Activated CD4-positive, alpha-beta T cell treated with anti-CD3 and anti-CD28 coated beads, Interleukin-2, amount 10 ng/mL, durations not matched to agents 7 days and 5 days (primary cell): Measurements from ENCODE around the gene TAGLN2. TPM values are rescaled to one million over a fixed set of nuclear protein-coding genes. Genes with fewer than 3 reads are reported as not detected.

Source experiments
- CTCF ChIA-PET: fragments of 350-600 bp; sonication (Branson Sonifier 250); formaldehyde crosslinking; loops from one replicate; lab custom pipeline; 2021; ENCODE audit warnings: antibody characterized with exemption; lab: Charles Lee
- POLR2A ChIA-PET: fragments of 350-600 bp; sonication (Branson Sonifier 250); formaldehyde crosslinking; loops from one replicate; lab custom pipeline; 2021; ENCODE audit warnings: antibody characterized with exemption; lab: Charles Lee
- DNase-seq: peaks from one replicate; pipeline ENCODE4 v3.0.0-alpha.2; 2020
- H3K27ac Mint-ChIP-seq: one replicate; pipeline ENCODE4 v1.8.0; 2021; ENCODE audit warnings: mild to moderate bottlenecking, moderate library complexity, mixed read lengths
- H3K27me3 Mint-ChIP-seq: one replicate; pipeline ENCODE4 v1.8.0; 2021; ENCODE audit warnings: mixed read lengths
- H3K36me3 Mint-ChIP-seq: one replicate; pipeline ENCODE4 v1.8.0; 2021; ENCODE audit warnings: low read depth, mixed read lengths
- H3K4me1 Mint-ChIP-seq: one replicate; pipeline ENCODE4 v1.8.0; 2021; ENCODE audit warnings: mixed read lengths
- H3K4me3 Mint-ChIP-seq: one replicate; pipeline ENCODE4 v1.8.0; 2021; ENCODE audit warnings: mild to moderate bottlenecking, moderate library complexity, mixed read lengths
- H3K9me3 Mint-ChIP-seq: one replicate; pipeline ENCODE4 v1.8.0; 2021; ENCODE audit warnings: mixed read lengths
- total RNA-seq, 2 experiments: library from RNA; stranded (reverse); gene quantifications; one replicate each; pipeline ENCODE4 v1.2.3, GENCODE V29; 2021

TAGLN2 gene
- total RNA-seq, 2 experiments from 2014 or later: 429 to 461 TPM

DNA sequence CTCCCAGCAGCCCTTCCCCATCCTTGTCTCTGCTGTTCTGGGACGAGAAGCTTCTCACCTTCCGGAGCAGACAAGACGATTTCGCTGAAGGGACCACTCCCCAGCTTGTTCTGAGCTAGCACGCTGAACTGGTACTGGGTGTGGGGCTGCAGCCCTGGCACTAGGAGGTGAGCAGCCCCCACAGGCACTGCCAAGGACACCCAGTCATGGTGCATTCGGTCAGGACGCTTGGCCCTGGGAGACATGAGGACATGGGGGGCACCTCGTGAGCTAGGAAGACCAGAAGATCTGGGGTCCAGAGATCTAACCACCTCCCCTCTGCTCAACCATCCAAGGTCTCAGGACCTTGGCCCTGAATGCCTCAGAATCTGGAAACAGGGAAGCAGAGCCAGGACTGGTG, 5.3 kb upstream of the TAGLN2 start:
- POLR2A ChIA-PET: no interaction called here
- no peaks in the 10 kb centered on the region for H3K36me3 Mint-ChIP-seq

DNA sequence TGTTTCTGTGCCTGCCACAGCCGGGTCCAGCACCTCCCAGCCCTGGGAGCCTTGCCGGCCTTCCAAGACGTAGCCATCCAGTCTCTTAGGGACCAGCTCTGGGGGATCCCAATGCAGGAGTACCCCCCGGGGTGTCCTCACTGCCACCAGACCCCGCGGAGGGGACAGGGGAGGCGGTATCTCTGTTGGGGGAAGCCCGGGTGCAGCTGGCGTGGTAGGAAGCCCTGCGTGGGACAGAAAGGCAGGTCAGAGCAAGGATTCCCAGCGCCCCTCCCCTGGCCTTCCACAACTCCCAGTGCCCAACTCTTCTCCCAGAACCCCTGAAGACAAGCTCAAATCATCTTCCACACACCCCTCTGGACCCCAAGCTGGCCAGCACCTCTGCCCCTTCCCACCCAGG, 4.9 kb upstream of the TAGLN2 start:
- CTCF ChIA-PET: interaction anchor here (1.5 kb wide), 1 partner anchor 77 kb away, joined by 5 read pairs; no protein-coding TSS in a partner anchor
- no peak for DNase-seq
- Mint-ChIP-seq H3K27me3 (peaks cover 4% of the 10 kb centered on the region), H3K9me3 (no peaks in the 10 kb centered on the region), H3K4me3 (no peak overlapping the region), H3K36me3 (peaks cover 2% of the 10 kb centered on the region), H3K27ac (no peak overlapping the region), H3K4me1 (peaks cover 13% of the 10 kb centered on the region)
- POLR2A ChIA-PET: no interaction called here

More for the DNA sequence above, 5.3 kb upstream of the TAGLN2 start:
- Mint-ChIP-seq H3K4me3 (no peak overlapping the region), H3K4me1 (peaks cover 10% of the 10 kb centered on the region), H3K27me3 (peaks cover 4% of the 10 kb centered on the region), H3K27ac (no peak overlapping the region), H3K9me3 (no peaks in the 10 kb centered on the region)
- DNase-seq: no peak
- CTCF ChIA-PET: interaction anchor here (1.5 kb wide), 1 partner anchor 76 kb away, joined by 5 read pairs; no protein-coding TSS in a partner anchor

DNA sequence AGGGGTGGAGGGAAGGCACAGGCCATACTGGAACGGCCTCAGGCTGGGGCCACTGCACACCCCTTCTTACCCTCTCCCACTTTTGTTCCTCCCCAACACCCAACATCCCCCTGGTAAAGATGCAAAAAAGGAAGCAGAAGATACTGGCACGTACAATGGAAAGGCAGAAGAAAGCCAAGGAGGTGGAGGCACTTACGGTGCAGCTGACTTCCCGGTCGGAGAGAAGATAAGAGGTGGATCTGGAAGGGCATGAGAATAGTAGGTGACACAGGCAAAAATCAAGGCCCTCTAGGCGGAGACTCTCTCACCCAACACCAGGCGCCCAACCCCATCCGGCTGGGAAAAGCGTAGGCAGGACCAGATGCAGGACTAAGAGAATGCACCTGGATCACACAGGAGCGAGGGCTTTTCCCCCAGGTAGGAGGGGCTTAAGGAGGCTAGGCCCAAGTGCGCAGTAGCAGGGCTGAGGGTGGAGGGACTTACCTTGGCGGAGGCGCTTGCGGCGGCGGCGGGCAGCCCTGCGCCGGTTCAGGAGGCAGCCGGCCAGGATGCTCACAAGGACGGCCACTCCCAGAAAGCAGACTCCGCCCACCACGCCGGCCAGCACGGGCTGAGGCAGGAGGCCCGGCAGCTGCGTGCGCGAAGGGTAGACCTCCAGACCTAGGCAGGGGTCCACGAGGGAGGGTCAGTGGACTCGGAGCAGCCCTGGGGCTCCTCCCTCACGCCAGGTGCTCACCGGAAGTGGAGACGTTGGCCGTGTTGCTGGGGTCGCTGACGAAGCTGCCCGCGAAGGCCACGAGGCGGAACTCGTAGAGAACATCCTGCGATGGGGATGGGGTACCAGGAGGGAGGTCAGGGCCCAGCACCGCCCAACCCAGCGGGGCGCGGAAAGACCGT, 4.1 kb upstream of the TAGLN2 start:
- no peak overlapping the region for H3K27ac Mint-ChIP-seq
- H3K4me1 Mint-ChIP-seq: peaks cover 13% of the 10 kb centered on the region
- H3K36me3 Mint-ChIP-seq: peaks cover 2% of the 10 kb centered on the region
- POLR2A ChIA-PET: no interaction called here
- CTCF ChIA-PET: interaction anchor here (1.5 kb wide), 1 partner anchor 78 kb away, joined by 5 read pairs; no protein-coding TSS in a partner anchor
- no peak overlapping the region for H3K4me3 Mint-ChIP-seq
- H3K9me3 Mint-ChIP-seq: no peaks in the 10 kb centered on the region
- no peak for DNase-seq
- H3K27me3 Mint-ChIP-seq: no peaks in the 10 kb centered on the region

DNA sequence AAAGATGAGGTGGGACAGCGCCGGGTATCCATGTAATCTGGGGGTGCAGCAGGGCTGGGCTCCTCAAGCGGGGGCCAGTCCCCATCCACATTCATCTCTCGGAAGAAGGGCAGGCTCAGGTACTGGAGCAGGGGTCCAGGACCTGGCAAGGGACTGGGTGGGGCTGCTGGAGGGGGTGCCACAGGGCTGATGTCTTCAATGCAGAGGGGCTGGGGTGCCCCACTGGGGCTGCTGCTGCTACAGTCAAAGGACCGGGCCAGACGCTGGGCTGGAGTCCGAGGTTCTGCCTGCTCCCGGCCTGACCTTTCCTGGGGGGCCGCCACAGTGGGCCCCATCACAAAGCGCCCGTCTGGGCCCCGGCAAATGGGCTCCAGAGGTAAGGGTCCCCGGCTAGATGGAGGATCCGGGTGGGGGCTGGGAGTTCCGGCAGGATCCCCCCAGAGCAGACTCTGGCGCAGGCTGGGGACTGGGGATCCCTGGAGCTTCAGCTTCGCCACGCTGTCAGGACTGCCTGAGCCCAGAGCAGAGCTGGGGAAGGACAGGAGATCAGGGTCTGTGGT, 3.3 kb upstream of the TAGLN2 start:
- CTCF ChIA-PET: no interaction called here
- peaks cover 7% of the 10 kb centered on the region for H3K36me3 Mint-ChIP-seq

DNA sequence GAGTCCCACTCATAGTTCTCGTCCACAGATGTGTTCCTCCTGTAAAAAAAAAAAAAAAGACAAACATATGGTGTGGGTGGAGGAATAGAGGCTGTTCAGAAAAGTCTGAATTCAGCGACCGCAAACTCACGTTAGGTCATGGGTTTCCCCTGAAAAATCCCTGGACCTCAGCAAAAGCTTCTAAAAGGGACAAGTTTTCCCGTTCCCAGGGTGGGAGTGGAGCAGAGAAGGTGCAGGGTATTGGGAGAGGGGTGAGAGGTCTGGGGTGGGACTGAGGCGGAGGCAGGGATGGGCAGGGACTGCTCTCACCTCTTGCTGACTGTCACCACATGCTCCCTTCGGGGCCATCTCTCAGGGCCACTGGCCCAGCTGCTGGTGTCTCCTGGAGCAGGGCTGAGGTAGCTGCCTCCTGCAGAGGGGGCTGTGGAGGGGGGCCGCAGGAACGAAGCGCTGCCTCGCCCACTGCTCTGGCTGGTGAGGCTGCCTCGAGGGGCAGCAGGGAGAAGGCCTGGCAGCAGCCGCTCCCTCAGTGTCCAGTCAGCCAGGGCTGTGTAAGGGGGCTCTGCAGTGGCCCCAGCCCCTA, 2.6 kb upstream of the TAGLN2 start:
- DNase-seq: no peak
- CTCF ChIA-PET: interaction anchor here (0.7 to 1.0 kb wide), 2 partner anchors 12 to 105 kb away, joined by 3 to 4 read pairs; no protein-coding TSS in a partner anchor
- H3K4me3 Mint-ChIP-seq: no peak overlapping the region
- H3K9me3 Mint-ChIP-seq: no peaks in the 10 kb centered on the region
- POLR2A ChIA-PET: no interaction called here
- no peak overlapping the region for H3K27ac Mint-ChIP-seq
- H3K4me1 Mint-ChIP-seq: peaks cover 17% of the 10 kb centered on the region
- H3K27me3 Mint-ChIP-seq: no peaks in the 10 kb centered on the region
- peaks cover 12% of the 10 kb centered on the region for H3K36me3 Mint-ChIP-seq

More for the DNA sequence above, 3.3 kb upstream of the TAGLN2 start:
- peaks cover 13% of the 10 kb centered on the region for H3K4me1 Mint-ChIP-seq
- no peak overlapping the region for H3K4me3 Mint-ChIP-seq
- no peak for DNase-seq
- POLR2A ChIA-PET: no interaction called here
- H3K27ac Mint-ChIP-seq: no peak overlapping the region
- H3K27me3 Mint-ChIP-seq: no peaks in the 10 kb centered on the region
- no peaks in the 10 kb centered on the region for H3K9me3 Mint-ChIP-seq

DNA sequence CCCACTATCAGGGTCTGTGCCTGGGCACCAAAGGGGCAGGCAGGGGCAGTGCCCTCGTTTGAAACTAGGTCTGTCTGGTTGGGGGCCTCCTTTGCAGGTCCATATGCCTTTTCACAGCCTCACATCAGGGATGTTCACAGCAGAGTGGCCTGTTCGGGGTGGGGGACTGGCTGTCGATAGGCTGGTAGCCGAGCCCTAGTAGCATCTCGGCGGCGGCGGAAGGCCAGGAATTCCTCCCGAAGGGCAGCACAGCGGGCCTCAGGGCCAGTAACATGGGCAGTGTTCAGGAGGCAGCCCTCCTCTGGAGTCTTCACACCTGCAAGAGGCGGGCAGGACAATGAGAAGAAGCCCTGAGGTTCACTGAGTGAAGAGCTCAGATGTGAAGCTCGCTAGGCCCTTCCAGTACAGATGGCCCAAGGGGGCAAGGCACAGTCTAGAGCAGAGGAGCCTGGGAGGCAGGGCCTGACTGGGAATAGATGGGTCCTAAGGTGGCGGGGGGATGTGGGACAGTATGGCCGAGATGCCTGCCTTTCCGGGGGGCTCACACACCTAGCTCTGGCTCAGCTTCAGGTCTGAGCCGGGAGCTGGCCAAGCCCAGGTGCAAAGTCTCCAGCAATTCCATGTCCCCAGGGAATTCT, 2.0 kb upstream of the TAGLN2 start:
- H3K9me3 Mint-ChIP-seq: no peaks in the 10 kb centered on the region
- H3K4me1 Mint-ChIP-seq: peaks cover 21% of the 10 kb centered on the region
- H3K4me3 Mint-ChIP-seq: no peak overlapping the region
- no peak for DNase-seq
- H3K27me3 Mint-ChIP-seq: no peaks in the 10 kb centered on the region
- peaks cover 14% of the 10 kb centered on the region for H3K36me3 Mint-ChIP-seq
- peak overlapping the region; percentile 39 for H3K27ac Mint-ChIP-seq
- POLR2A ChIA-PET: no interaction called here
- CTCF ChIA-PET: interaction anchor here (0.7 to 1.0 kb wide), 2 partner anchors 12 to 105 kb away, joined by 3 to 4 read pairs; no protein-coding TSS in a partner anchor

DNA sequence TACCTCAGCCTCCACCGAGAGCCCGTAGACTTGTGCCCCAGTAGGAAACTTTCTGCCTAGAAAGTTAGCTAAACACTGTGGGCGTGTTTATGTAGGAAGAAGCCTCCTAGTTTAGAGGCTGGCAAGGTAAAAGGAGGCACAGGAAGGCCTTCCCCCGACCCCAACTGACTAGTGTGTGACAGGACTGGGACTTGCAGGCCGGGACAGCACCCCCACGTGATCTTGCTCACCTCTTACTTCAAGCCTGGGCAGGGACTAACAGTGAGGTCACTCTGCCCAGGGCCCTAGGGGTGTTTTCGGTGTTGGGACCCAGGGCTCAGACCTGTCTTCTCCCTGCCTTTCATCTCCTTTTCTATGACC, 392 bp upstream of the TAGLN2 start:
- ChIA-PET CTCF (interaction anchor here (1.0 to 2.3 kb wide), 3 partner anchors 9 to 20 kb away, joined by 4 to 13 read pairs (median 4); partner anchors contain the start of gene IGSF9), POLR2A (interaction anchor here (0.6 to 1.0 kb wide), 2 partner anchors 12 to 47 kb away, joined by 3 to 4 read pairs; no protein-coding TSS in a partner anchor)
- peak overlapping the region; percentile 95 for H3K27ac Mint-ChIP-seq
- H3K27me3 Mint-ChIP-seq: no peaks in the 10 kb centered on the region
- DNase-seq: no peak
- peaks cover 37% of the 10 kb centered on the region for H3K4me1 Mint-ChIP-seq
- peak overlapping the region; percentile 89 for H3K4me3 Mint-ChIP-seq
- peaks cover 26% of the 10 kb centered on the region for H3K36me3 Mint-ChIP-seq
- no peaks in the 10 kb centered on the region for H3K9me3 Mint-ChIP-seq

DNA sequence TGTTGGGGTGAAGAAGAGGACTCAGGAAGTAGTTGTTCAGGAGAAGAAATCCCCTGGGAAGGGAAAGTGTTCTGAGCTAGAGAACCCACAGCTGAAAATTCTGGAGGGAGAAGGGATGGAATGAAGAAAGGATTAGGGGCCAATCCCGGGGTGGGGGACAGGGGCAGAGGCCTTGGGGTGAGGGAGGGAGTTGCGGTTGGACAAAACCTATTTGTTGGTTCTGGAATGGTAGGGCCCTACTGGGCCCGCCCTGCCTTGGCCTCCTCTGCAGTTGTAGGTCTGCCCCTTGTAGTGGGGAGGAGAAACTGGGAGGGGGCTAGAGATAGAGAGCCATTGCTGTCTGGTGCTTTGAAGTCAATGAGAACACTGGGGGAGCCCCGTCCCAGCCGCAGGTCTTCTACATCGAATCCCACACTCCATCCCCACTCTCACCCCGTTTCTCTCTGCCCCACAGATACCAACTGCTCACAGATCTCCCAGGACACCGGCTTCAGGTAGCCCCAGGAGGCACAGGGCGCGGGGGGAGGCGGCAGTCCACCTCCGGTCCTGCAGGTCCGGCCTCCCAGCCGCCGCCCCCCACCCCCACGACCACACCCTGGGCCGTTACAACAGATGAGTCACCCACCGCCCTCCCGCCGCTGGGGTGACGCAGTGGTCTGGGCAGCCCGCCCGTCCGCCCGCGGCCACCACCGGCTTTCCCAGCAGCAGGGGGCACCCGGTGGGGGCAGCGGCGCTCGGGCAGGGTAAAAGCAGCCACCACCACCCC, 1.1 kb downstream of the TAGLN2 start:
- H3K4me1 Mint-ChIP-seq: peaks cover 52% of the 10 kb centered on the region
- ChIA-PET POLR2A (no interaction called here), CTCF (interaction anchor here (1.2 to 2.3 kb wide), 7 partner anchors 9 to 103 kb away, joined by 3 to 13 read pairs (median 6); no protein-coding TSS in a partner anchor)
- H3K27ac Mint-ChIP-seq: peak overlapping the region; percentile 95
- H3K4me3 Mint-ChIP-seq: peak overlapping the region; percentile 89
- H3K9me3 Mint-ChIP-seq: no peaks in the 10 kb centered on the region
- H3K27me3 Mint-ChIP-seq: no peaks in the 10 kb centered on the region
- DNase-seq: peak; percentile 69
- H3K36me3 Mint-ChIP-seq: peaks cover 40% of the 10 kb centered on the region

DNA sequence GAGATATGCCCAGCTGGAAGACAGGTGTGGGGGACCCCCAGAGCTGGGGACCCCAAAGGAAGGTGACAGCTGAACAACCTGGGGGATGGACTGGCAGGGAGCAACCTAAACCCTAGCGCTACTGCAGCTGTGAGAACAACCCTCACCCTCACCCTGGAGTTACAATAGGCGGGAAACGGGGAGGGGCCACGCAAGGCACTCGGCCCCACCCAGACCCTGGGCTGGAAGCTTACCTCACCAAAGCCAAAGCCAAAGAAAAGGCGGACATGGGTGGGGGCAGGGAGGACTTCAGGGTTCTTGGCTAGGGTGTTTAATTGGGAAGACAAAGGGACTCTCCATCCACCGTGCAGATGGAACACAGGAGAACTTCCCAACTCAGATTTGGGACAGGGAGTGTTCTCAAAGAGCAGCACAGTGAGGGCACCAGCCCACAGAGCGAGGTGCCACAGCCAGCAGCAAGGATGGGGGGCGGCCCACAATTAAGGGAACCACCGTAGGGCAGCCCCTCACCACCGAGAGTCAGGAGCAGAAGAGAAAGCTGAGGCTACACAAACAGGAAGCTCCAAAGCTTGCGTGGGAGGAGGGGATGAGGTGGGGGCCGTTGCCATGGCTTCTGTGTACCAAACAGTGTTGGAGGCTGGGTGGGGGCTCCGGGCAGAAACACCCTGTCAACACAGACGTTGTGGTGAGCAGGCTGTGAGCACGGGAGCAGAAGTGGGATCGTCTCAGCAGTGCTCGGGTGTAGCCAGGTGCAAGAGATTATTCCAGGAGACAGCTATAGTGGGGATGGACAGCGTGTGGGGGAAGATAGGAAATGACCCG, 1.9 kb downstream of the TAGLN2 start:
- H3K36me3 Mint-ChIP-seq: peaks cover 47% of the 10 kb centered on the region
- no peaks in the 10 kb centered on the region for H3K9me3 Mint-ChIP-seq
- peak overlapping the region; percentile 89 for H3K4me3 Mint-ChIP-seq
- no peaks in the 10 kb centered on the region for H3K27me3 Mint-ChIP-seq
- H3K27ac Mint-ChIP-seq: peak overlapping the region; percentile 95
- DNase-seq: peak; percentile 93
- ChIA-PET CTCF (interaction anchor here (1.1 to 1.9 kb wide), 10 partner anchors 8 to 143 kb away, joined by 3 to 8 read pairs (median 4); partner anchors contain the start of genes DUSP23 and IGSF9), POLR2A (no interaction called here)
- H3K4me1 Mint-ChIP-seq: peaks cover 58% of the 10 kb centered on the region

DNA sequence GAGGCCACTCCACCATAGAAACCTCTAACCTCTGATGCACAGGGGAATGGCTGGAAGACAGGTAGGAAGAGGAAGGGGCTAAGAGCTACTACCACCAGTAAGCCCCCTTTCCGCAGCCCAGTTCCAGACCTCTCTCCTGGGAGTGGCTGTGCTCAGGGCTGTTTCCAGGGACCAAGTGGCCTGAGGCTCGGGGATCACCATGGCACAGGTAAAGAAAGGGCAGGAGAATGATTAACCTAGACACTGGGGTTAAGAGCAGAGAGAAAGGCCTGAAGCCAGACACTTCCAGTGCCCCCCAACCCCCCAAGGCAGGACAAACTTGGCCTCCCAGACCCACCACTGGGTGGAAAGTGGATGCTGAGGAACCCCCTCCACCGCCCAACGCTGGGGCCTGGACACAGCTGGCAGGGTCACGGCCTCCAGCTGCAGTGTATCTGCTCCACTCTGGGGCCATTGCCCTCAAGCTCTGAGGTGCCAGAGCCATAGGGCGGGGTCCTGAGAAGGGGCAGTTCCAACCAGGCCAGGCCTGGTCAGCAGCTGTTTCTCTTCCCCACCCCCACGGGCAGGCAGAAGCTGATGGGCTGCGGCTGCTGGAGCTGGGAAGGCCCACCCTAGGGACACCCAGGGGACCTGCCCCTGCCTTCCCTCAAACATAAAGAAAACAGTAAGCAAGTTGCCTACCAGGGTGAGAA, 2.6 kb downstream of the TAGLN2 start:
- Mint-ChIP-seq H3K4me1 (peaks cover 65% of the 10 kb centered on the region), H3K36me3 (peaks cover 54% of the 10 kb centered on the region), H3K27ac (peak overlapping the region; percentile 95), H3K9me3 (no peaks in the 10 kb centered on the region), H3K27me3 (no peaks in the 10 kb centered on the region), H3K4me3 (peak overlapping the region; percentile 89)
- ChIA-PET POLR2A (no interaction called here), CTCF (interaction anchor here (0.6 to 1.9 kb wide), 12 partner anchors 12 to 142 kb away, joined by 3 to 8 read pairs (median 4); partner anchors contain the start of genes DUSP23 and IGSF9)
- DNase-seq: no peak
